Activated naive CD4-positive, alpha-beta T cell treated with anti-CD3 and anti-CD28 coated beads for 36 hours (primary cell): ENCODE data around the gene ADAM8. TPM values are rescaled to one million over a fixed set of nuclear protein-coding genes. Genes with fewer than 3 reads are reported as not detected.
"Not testable (repeated sequence)": the region's sequence is repeated elsewhere in the genome, so short reads cannot be mapped to it uniquely, and the experiment has no call there.

Experiments
- CTCF ChIA-PET: fragments of 350-600 bp; sonication (Branson Sonifier 250); formaldehyde crosslinking; loops from one replicate; lab custom pipeline; 2021; ENCODE audit warnings: antibody characterized with exemption; lab: Charles Lee
- DNase-seq: peaks from one replicate; pipeline ENCODE4 v3.0.0-alpha.2; 2020
- H3K27ac Mint-ChIP-seq: one replicate; pipeline ENCODE4 v1.8.0; 2021; ENCODE audit warnings: mild to moderate bottlenecking, mixed read lengths
- H3K27me3 Mint-ChIP-seq: one replicate; pipeline ENCODE4 v1.8.0; 2021; ENCODE audit warnings: low read depth, mixed read lengths
- H3K36me3 Mint-ChIP-seq: one replicate; pipeline ENCODE4 v1.8.0; 2021; ENCODE audit warnings: low read depth, mixed read lengths
- H3K4me1 Mint-ChIP-seq: one replicate; pipeline ENCODE4 v1.8.0; 2021; ENCODE audit warnings: low read depth, mixed read lengths
- H3K4me3 Mint-ChIP-seq: one replicate; pipeline ENCODE4 v1.8.0; 2021; ENCODE audit warnings: mild to moderate bottlenecking, moderate library complexity, mixed read lengths
- H3K9me3 Mint-ChIP-seq: one replicate; pipeline ENCODE4 v1.8.0; 2021; ENCODE audit warnings: mixed read lengths
- intact Hi-C: fragments of 100-400 bp; cut with micrococcal nuclease; formaldehyde crosslinking; loops from one replicate; pipeline ENCODE4 v1.15.1; 2023
- total RNA-seq, 2 experiments: library from RNA; stranded (reverse); gene quantifications; one replicate each; pipeline ENCODE4 v1.2.3, GENCODE V29; 2021

Gene ADAM8
- total RNA-seq, 2 experiments from 2014 or later, result 112 to 120 TPM

GRCh38 chr10:133237588-133238465 lies 38.8 kb downstream of the ADAM8 start, which contains the start of gene VENTX:
VENTX (plus strand) TSS chr10:133237855; CDS start chr10:133237915, 60 bp downstream.
- H3K9me3 Mint-ChIP-seq, result no peaks in the 10 kb centered on the region
- H3K4me1 Mint-ChIP-seq, result peaks cover 23% of the 10 kb centered on the region
- no peak for DNase-seq
- H3K4me3 Mint-ChIP-seq, result no peak within 1 kb of the TSS
- no peaks in the 10 kb centered on the region for H3K36me3 Mint-ChIP-seq
- peaks cover 55% of the 10 kb centered on the region for H3K27me3 Mint-ChIP-seq
- H3K27ac Mint-ChIP-seq, result no peak within 1 kb of the TSS
- CTCF ChIA-PET, result interaction anchor here (1.4 kb wide), 1 partner anchor 12 kb away, joined by 3 read pairs; no protein-coding TSS in a partner anchor
- intact Hi-C loops, result no loop called here

GRCh38 chr10:133237241-133237587 lies 39.5 kb downstream of the ADAM8 start:
- peaks cover 54% of the 10 kb centered on the region for H3K27me3 Mint-ChIP-seq
- no peaks in the 10 kb centered on the region for H3K9me3 Mint-ChIP-seq
- no peaks in the 10 kb centered on the region for H3K36me3 Mint-ChIP-seq
- CTCF ChIA-PET, result no interaction called here
- H3K4me3 Mint-ChIP-seq, result no peak overlapping the region
- H3K4me1 Mint-ChIP-seq, result peaks cover 23% of the 10 kb centered on the region
- intact Hi-C loops, result no loop called here
- no peak overlapping the region for H3K27ac Mint-ChIP-seq
- DNase-seq, result no peak

GRCh38 chr10:133236401-133237240 lies 40.0 kb downstream of the ADAM8 start:
- no peak for DNase-seq
- Mint-ChIP-seq H3K4me3 (no peak overlapping the region), H3K9me3 (no peaks in the 10 kb centered on the region), H3K36me3 (no peaks in the 10 kb centered on the region), H3K27ac (no peak overlapping the region), H3K4me1 (peaks cover 20% of the 10 kb centered on the region), H3K27me3 (peaks cover 55% of the 10 kb centered on the region)
- CTCF ChIA-PET, result no interaction called here
- intact Hi-C loops, result no loop called here

- no peak for DNase-seq
- Mint-ChIP-seq H3K4me3 (no peak overlapping the region), H3K9me3 (no peaks in the 10 kb centered on the region), H3K27me3 (peaks cover 54% of the 10 kb centered on the region), H3K4me1 (peaks cover 16% of the 10 kb centered on the region), H3K27ac (no peak overlapping the region), H3K36me3 (no peaks in the 10 kb centered on the region)
- CTCF ChIA-PET, result no interaction called here
- intact Hi-C loops, result no loop called here
Measured at GRCh38 chr10:133235932-133236331, 40.7 kb downstream of the ADAM8 start.

- peak overlapping the region; percentile 29 for H3K4me3 Mint-ChIP-seq
Measured at GRCh38 chr10:133235265-133235855, 41.3 kb downstream of the ADAM8 start.

GRCh38 chr10:133234796-133235195 lies 41.9 kb downstream of the ADAM8 start:
- H3K27ac Mint-ChIP-seq, CTCF ChIA-PET, intact Hi-C loops, H3K36me3 Mint-ChIP-seq, DNase-seq, H3K9me3 Mint-ChIP-seq: not testable (repeated sequence)
- peaks cover 50% of the 10 kb centered on the region for H3K27me3 Mint-ChIP-seq
- H3K4me3 Mint-ChIP-seq, result peak overlapping the region; percentile 29
- peaks cover 13% of the 10 kb centered on the region for H3K4me1 Mint-ChIP-seq

More at GRCh38 chr10:133235265-133235855, 41.3 kb downstream of the ADAM8 start:
- Mint-ChIP-seq H3K4me1 (peaks cover 13% of the 10 kb centered on the region), H3K36me3 (no peaks in the 10 kb centered on the region), H3K9me3 (no peaks in the 10 kb centered on the region), H3K27me3 (peaks cover 50% of the 10 kb centered on the region), H3K27ac (no peak overlapping the region)
- CTCF ChIA-PET, result no interaction called here
- DNase-seq, result no peak
- intact Hi-C loops, result no loop called here

- peaks cover 53% of the 10 kb centered on the region for H3K27me3 Mint-ChIP-seq
- intact Hi-C loops, result no loop called here
- H3K36me3 Mint-ChIP-seq, result no peaks in the 10 kb centered on the region
- no peak for DNase-seq
- H3K27ac Mint-ChIP-seq, result no peak overlapping the region
- CTCF ChIA-PET, result no interaction called here
- peaks cover 15% of the 10 kb centered on the region for H3K4me1 Mint-ChIP-seq
- H3K4me3 Mint-ChIP-seq, result no peak overlapping the region
- no peaks in the 10 kb centered on the region for H3K9me3 Mint-ChIP-seq
Measured at GRCh38 chr10:133231946-133232574, 44.6 kb downstream of the ADAM8 start.

GRCh38 chr10:133231244-133231945 lies 45.3 kb downstream of the ADAM8 start:
- no peak for DNase-seq
- H3K4me3 Mint-ChIP-seq, result peak overlapping the region; percentile 42

GRCh38 chr10:133230387-133231195 lies 46.1 kb downstream of the ADAM8 start:
- H3K9me3 Mint-ChIP-seq, result no peaks in the 10 kb centered on the region
- peaks cover 23% of the 10 kb centered on the region for H3K4me1 Mint-ChIP-seq
- intact Hi-C loops, result no loop called here
- no peaks in the 10 kb centered on the region for H3K36me3 Mint-ChIP-seq
- no peak for DNase-seq
- CTCF ChIA-PET, result no interaction called here
- H3K27ac Mint-ChIP-seq, result no peak overlapping the region
- peaks cover 62% of the 10 kb centered on the region for H3K27me3 Mint-ChIP-seq
- H3K4me3 Mint-ChIP-seq, result no peak overlapping the region

More at GRCh38 chr10:133231244-133231945, 45.3 kb downstream of the ADAM8 start:
- Mint-ChIP-seq H3K27ac (no peak overlapping the region), H3K4me1 (peaks cover 19% of the 10 kb centered on the region), H3K36me3 (no peaks in the 10 kb centered on the region), H3K9me3 (no peaks in the 10 kb centered on the region), H3K27me3 (peaks cover 60% of the 10 kb centered on the region)
- intact Hi-C loops, result no loop called here
- CTCF ChIA-PET, result no interaction called here

GRCh38 chr10:133230044-133230361 lies 46.7 kb downstream of the ADAM8 start, which contains the start of gene UTF1:
UTF1 (plus strand) TSS chr10:133230217; CDS start chr10:133230289, 72 bp downstream.
- Mint-ChIP-seq H3K4me1 (peaks cover 22% of the 10 kb centered on the region), H3K4me3 (no peak within 1 kb of the TSS), H3K27ac (no peak within 1 kb of the TSS), H3K9me3 (no peaks in the 10 kb centered on the region), H3K36me3 (no peaks in the 10 kb centered on the region), H3K27me3 (peaks cover 60% of the 10 kb centered on the region)
- CTCF ChIA-PET, result interaction anchor here (1.0 kb wide), 1 partner anchor 134 kb away, joined by 3 read pairs; no protein-coding TSS in a partner anchor
- intact Hi-C loops, result no loop called here
- DNase-seq, result no peak
